SW 1271 (cell line): Measurements from ENCODE around the gene PXN.
"Not testable (repeated sequence)": the region's sequence is repeated elsewhere in the genome, so short reads cannot be mapped to it uniquely, and the experiment has no call there.

Experiments used
- DNase-seq, 2 experiments: peaks; one replicate each; lab custom pipeline; 2025; lab: John Stamatoyannopoulos, UW

Gene PXN

GRCh38 chr12:120241561-120242274, 23.8 kb downstream of the PXN start:
- DNase-seq, result no peak

DNA sequence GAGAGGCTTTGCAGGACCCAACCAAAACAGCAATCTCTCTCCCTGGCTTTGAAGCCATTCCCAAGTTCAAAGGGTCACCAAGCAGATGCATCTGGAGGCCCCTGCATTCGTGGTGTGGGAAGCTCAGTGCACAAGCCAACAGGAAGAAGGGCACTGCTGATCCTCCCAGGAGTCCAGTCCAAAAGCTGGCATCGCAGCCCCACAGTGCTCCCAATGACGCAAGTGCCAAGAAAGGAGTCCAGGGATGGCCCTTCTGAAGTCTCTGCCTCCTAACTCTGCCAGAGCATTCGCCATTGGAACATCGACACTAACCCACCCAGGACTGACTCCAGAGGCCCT, 25.1 kb downstream of the PXN start:
- DNase-seq, result no peak

DNA sequence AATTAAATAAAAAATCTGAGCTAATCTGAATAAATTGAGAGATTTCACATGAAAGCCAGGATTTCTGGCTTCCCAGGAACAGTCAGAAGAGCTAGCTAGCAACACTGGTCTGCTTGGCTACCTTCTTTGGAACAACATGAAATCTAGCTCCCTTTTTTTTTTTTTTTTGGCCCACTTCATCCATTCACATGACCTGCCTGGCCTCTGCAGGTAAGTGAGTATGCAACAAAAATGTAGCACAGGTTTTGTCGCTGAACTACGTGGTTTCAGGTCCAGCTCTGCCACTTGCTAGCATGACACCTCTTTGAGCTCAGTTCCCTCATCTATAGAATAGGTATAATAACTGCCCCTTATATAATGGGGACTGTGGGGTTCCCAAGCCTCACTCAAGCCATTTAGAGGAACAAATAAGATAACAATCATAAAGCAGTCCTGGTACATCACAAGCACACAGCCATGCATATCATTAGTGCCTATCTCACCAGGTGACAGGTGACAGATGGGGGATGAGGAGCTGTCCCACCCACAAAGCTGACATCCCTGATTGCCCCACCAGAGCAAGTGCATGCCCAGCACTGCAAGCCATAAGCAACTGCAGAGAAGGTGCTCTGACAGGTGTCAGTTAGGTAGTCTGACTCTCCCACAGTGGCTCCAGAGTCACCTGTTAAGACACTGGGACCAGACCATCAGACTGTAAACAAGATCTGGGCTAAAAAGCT, 25.6 kb downstream of the PXN start:
- no peak for DNase-seq

DNA sequence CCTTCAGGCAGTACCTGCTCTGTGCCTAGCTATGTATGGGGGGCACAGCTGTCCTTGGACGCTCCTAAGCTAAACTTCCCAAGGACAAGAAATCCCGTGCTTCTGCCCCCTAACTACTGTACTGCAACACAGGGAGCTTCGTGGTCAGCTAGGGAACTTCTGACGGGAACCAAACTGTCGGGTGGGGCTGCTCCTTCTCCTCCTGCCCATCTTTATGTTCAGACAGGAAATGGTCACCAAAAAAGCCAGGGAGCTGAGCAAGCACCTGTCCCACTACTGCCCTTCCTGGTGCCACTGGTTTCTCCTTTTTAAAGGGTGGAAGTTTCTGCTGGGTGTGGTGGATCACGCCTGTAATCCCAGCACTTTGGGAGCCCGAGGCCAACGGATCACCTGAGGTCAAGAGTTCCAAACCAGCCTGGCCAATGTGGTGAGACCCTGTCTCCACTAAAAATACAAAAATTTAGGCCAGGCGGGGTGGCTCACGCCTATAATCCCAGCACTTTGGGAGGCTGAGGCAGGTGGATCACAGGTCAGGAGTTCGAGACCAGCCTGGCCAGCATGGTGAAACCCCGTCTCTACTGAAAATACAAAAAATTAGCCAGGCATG, 26.6 kb downstream of the PXN start:
- DNase-seq, result no peak

- no peak for DNase-seq
These were observed 27.3 kb downstream of the PXN start for GRCh38 chr12:120238217-120238616.

DNA sequence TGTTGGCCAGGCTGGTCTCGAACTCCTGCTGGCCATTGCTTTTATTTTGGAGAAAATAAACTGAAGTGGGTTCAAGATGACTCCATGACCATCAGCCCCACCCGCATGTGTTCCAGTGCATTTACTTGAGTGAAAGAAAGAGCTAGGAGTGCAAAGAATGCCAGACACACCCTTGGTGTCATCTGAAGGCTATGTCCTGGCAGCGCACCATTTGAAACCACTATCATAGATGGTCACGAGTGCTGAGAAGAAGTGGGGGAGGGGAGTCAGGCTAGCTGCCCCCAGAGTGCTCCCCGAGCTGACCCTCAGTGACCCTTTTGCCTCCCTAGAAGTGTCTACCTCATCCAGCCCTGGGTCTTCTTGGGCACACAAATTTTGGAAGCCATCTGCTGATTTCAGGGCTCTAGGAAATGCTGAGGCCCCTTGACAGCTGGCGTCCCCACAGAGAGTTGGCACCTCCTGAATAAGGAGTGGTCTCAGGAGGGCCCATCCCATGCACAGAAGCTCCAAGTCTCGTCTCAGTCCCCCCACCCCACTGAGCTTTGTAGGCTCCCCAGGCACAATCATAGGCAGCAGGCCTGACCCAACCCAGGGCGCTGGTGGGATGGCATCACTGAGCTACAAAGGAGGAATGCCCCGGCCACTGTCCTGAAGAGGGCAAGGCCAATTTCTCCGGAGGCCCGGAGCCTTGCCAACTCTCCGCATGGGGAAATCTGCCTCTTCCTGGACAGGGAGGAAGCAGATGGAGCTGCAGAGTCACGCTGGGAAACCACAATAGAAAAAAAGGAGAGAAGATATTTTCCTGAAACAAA, 28.0 kb downstream of the PXN start:
- DNase-seq, result peak; percentile 18 to 70

- DNase-seq, result not testable (repeated sequence)
These were observed 28.7 kb downstream of the PXN start for GRCh38 chr12:120236809-120237208.

DNA sequence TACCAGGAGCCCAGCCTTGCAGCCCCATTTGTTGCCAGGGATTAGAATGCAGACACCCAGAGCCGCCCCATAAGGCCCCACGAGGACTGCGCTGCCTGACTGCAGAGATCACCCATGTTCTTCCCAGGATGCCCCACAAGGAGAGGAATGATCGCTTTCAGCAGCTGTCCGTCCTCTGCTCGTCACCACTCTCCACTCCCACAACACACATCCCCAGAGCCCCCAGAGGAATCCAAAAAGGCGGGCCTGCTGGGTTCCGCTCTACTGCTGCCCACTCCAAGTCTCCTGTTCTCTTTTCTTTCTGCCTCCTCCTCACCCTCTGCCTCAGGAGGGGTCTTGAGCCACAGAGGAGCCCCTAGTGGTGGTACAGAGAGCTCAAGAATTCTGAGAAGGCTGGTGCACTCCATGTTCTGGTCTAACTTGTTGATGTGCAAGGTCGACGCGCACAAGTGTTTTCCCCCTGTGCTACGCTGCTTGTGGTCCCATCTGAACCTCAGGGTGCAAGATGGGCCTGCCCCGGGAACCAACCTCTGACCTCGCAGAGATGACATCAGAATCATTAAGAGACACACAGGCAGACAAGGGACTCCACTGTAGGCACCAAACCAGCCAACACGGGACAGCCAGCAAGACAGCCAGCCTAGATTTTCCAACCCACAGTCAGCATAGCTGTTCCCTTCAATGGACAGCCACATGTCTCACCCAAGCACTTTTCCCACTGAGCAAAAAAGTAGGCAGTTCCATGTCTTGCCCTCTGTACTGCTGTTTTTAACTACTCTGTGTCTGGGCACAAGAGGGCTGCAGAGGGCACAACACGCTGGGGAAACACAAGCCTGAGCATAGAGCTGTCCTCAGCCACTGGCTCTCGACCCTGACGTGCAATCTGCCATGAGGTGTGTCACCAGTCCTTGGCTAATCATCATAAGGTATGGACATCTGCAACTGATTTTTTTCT, 29.9 kb downstream of the PXN start:
- DNase-seq, result no peak

DNA sequence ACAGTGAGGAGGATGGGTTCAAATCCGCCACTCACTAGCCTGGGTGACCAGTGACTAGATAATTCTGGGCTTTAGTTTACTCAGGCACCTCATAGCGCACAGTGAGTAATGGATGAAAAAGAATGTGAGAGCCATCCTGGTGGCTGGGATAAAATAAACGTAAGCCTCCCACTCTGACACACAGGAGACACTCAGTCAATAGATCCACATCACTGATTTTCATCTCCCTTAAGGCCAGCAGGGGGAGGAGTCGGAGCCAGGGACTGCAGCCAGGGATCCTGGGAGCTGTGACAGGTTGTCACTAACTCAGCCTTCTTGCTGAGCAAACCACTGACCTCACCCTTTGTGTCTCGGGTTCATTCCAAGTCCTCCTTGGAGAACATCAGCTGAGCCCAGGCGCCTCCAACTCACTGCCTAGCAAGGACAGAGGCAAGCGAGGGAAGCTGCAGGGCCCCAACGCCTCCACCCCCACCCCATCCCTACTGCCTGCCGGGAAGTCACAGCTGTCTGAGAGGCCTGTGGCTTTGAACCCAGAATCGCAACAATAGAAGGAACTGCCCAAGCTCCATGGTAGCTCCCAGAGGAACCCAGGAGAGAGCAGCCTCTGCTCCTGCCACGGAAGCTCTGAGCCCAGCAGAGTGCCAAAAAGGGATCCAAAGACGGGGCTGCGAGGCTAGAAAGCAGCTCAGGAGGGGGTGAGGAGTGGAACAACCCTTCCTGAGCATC, 30.7 kb downstream of the PXN start:
- DNase-seq, result peak; percentile 80 to 84

GRCh38 chr12:120231316-120232011, 34.1 kb downstream of the PXN start:
- DNase-seq, result peak; percentile 98 to 99

- DNase-seq, result no peak
These were observed 34.6 kb downstream of the PXN start for GRCh38 chr12:120230974-120231315.

GRCh38 chr12:120230326-120230973, 35.1 kb downstream of the PXN start:
- peak; percentile 90 to 95 for DNase-seq

- peak; percentile 27 to 62 for DNase-seq
These were observed 35.8 kb downstream of the PXN start for GRCh38 chr12:120229487-120230325.

GRCh38 chr12:120229071-120229486, 36.5 kb downstream of the PXN start:
- peak in 1 of 2 experiments; percentile 49 for DNase-seq

- peak; percentile 58 to 73 for DNase-seq
These were observed 37.0 kb downstream of the PXN start for GRCh38 chr12:120228291-120229070.

GRCh38 chr12:120228041-120228290, 37.6 kb downstream of the PXN start:
- DNase-seq, result no peak

DNA sequence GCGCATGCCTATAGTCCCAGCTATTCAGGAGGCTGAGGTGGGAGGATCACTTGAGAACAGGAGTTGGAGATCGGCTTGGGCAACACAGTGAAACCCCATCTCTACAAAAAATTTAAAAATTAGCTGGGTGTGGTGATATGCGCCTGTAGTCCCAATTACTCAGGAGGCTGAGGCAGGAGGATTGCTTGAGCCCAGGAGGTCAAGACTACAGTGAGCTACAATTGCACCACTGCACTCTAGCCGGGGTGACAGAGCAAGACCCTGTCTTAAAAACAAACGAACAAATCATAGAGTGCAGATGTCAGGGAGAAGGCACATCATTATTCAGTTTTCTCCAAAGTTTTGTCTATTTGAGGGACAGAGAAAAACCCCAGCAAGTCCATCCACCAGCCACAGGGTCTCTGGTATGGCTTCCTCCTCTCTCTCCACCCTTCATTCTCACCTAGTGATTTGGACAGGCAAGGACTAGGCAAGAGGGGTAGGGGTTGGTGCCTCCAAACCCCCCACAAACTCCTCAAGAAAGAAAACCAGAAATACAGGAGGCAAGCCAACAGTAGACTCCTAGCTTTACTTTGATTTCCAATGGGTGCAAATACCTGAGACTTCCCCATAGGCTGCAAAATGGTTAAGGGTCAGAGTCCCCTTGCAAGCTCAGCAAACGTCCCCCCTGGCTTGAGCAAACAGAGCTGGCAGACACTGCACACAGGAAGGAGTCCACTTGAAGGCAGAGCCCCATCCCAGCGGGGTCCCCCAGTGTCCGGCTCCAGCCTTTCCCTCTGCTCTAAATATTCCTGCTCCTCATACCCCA, 38.1 kb downstream of the PXN start:
- DNase-seq, result no peak
